ENCODE results near the gene SS18L1.

DNA sequence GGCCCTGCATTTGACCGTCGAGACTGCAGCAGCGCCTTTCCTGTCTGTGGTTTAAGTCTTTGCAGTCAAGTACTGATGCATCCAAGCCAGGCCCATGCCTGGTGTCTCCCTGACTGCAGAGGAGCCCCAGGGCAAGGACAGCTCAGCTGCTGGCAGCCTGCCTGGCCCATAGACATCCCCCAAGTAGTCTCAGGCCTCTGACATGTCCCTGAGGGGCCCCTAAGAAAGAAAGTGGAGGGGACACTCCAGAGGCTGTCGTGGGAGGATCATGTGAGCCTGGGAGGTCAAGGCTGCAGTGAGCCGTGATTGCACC lies 58.5 kb downstream of the SS18L1 start:
- TF ChIP-seq, protein P1, sequence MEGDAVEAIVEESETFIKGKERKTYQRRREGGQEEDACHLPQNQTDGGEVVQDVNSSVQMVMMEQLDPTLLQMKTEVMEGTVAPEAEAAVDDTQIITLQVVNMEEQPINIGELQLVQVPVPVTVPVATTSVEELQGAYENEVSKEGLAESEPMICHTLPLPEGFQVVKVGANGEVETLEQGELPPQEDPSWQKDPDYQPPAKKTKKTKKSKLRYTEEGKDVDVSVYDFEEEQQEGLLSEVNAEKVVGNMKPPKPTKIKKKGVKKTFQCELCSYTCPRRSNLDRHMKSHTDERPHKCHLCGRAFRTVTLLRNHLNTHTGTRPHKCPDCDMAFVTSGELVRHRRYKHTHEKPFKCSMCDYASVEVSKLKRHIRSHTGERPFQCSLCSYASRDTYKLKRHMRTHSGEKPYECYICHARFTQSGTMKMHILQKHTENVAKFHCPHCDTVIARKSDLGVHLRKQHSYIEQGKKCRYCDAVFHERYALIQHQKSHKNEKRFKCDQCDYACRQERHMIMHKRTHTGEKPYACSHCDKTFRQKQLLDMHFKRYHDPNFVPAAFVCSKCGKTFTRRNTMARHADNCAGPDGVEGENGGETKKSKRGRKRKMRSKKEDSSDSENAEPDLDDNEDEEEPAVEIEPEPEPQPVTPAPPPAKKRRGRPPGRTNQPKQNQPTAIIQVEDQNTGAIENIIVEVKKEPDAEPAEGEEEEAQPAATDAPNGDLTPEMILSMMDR (IDR thresholded peaks at IDR 0.05), result no peak
- TF ChIP-seq, protein P2, sequence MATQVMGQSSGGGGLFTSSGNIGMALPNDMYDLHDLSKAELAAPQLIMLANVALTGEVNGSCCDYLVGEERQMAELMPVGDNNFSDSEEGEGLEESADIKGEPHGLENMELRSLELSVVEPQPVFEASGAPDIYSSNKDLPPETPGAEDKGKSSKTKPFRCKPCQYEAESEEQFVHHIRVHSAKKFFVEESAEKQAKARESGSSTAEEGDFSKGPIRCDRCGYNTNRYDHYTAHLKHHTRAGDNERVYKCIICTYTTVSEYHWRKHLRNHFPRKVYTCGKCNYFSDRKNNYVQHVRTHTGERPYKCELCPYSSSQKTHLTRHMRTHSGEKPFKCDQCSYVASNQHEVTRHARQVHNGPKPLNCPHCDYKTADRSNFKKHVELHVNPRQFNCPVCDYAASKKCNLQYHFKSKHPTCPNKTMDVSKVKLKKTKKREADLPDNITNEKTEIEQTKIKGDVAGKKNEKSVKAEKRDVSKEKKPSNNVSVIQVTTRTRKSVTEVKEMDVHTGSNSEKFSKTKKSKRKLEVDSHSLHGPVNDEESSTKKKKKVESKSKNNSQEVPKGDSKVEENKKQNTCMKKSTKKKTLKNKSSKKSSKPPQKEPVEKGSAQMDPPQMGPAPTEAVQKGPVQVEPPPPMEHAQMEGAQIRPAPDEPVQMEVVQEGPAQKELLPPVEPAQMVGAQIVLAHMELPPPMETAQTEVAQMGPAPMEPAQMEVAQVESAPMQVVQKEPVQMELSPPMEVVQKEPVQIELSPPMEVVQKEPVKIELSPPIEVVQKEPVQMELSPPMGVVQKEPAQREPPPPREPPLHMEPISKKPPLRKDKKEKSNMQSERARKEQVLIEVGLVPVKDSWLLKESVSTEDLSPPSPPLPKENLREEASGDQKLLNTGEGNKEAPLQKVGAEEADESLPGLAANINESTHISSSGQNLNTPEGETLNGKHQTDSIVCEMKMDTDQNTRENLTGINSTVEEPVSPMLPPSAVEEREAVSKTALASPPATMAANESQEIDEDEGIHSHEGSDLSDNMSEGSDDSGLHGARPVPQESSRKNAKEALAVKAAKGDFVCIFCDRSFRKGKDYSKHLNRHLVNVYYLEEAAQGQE (IDR thresholded peaks at IDR 0.05; ENCODE audit: insufficient read depth in 1 of 2, low read depth in 2 of 2, low read length in 1 of 2), result no peak

All from Panc1 (cell line).